ENCODE measurements around the gene FAM13A.

The FAM13A gene

GRCh38 chr4:88794087-88794690 is 262.8 kb downstream of the FAM13A start:
- Histone ChIP-seq H3K9me2 (replicated peaks; ENCODE audit: control insufficient read depth, low read length) (no peaks in the 10 kb centered on the region), H3K79me2 (ENCODE audit: control insufficient read depth, low read length) (no peaks in the 10 kb centered on the region), H3K4me1 (ENCODE audit: control insufficient read depth, low read length) (no peaks in the 10 kb centered on the region), H3K27ac (ENCODE audit: low read depth, low read length) (no peak overlapping the region), H3F3A (ENCODE audit: control insufficient read depth, insufficient read depth) (no peaks in the 10 kb centered on the region), H3K27me3 (ENCODE audit: control insufficient read depth, low read length) (no peaks in the 10 kb centered on the region), H3K36me3 (ENCODE audit: control insufficient read depth, low read length) (no peaks in the 10 kb centered on the region), H3K9me3 (ENCODE audit: control insufficient read depth, insufficient read depth, low read length) (no peaks in the 10 kb centered on the region), H4K20me1 (ENCODE audit: control insufficient read depth, insufficient read depth, low read depth, low read length) (no peaks in the 10 kb centered on the region), H3K4me2 (ENCODE audit: low read length) (no peak overlapping the region), H3K4me3 (ENCODE audit: low read length) (no peak overlapping the region)
- TF ChIP-seq CTCF (IDR thresholded peaks at IDR 0.05; ENCODE audit: low read depth, low read length, poor library complexity, severe bottlenecking): no peak

- no peak overlapping the region for H3K4me2 ChIP-seq (ENCODE audit: low read length)
Observed at GRCh38 chr4:88793475-88793874, 263.5 kb downstream of the FAM13A start.

GRCh38 chr4:88792821-88793220 is 264.2 kb downstream of the FAM13A start:
- H3K4me1 ChIP-seq (ENCODE audit: control insufficient read depth, low read length): no peaks in the 10 kb centered on the region
- H3K4me3 ChIP-seq (ENCODE audit: low read length): no peak overlapping the region
- H3K27ac ChIP-seq (ENCODE audit: low read depth, low read length): no peak overlapping the region
- TF ChIP-seq CTCF (IDR thresholded peaks at IDR 0.05; ENCODE audit: low read depth, low read length, poor library complexity, severe bottlenecking) (no peak), EZH2phosphoT487 (IDR thresholded peaks at IDR 0.05; ENCODE audit: borderline replicate concordance, low read length) (no peak)
- H3K9me3 ChIP-seq (ENCODE audit: control insufficient read depth, insufficient read depth, low read length): no peaks in the 10 kb centered on the region
- H3K4me2 ChIP-seq (ENCODE audit: low read length): no peak overlapping the region
- no peaks in the 10 kb centered on the region for H4K20me1 ChIP-seq (ENCODE audit: control insufficient read depth, insufficient read depth, low read depth, low read length)
- no peaks in the 10 kb centered on the region for H3K36me3 ChIP-seq (ENCODE audit: control insufficient read depth, low read length)
- no peaks in the 10 kb centered on the region for H3F3A ChIP-seq (ENCODE audit: control insufficient read depth, insufficient read depth)
- 0 out of 2 replicates have a peak, but pooled peaks cover under 1% of the 10 kb centered on the region for H3K27me3 ChIP-seq (ENCODE audit: control insufficient read depth, low read length)
- H3K9me2 ChIP-seq (replicated peaks; ENCODE audit: control insufficient read depth, low read length): no peaks in the 10 kb centered on the region
- no peaks in the 10 kb centered on the region for H3K79me2 ChIP-seq (ENCODE audit: control insufficient read depth, low read length)

More at GRCh38 chr4:88793475-88793874, 263.5 kb downstream of the FAM13A start:
- H3K4me1 ChIP-seq (ENCODE audit: control insufficient read depth, low read length): no peaks in the 10 kb centered on the region
- H3K27me3 ChIP-seq (ENCODE audit: control insufficient read depth, low read length): no peaks in the 10 kb centered on the region
- no peaks in the 10 kb centered on the region for H4K20me1 ChIP-seq (ENCODE audit: control insufficient read depth, insufficient read depth, low read depth, low read length)
- TF ChIP-seq CTCF (IDR thresholded peaks at IDR 0.05; ENCODE audit: low read depth, low read length, poor library complexity, severe bottlenecking): no peak
- H3K79me2 ChIP-seq (ENCODE audit: control insufficient read depth, low read length): no peaks in the 10 kb centered on the region
- H3K9me2 ChIP-seq (replicated peaks; ENCODE audit: control insufficient read depth, low read length): no peaks in the 10 kb centered on the region
- H3K9me3 ChIP-seq (ENCODE audit: control insufficient read depth, insufficient read depth, low read length): no peaks in the 10 kb centered on the region
- no peaks in the 10 kb centered on the region for H3K36me3 ChIP-seq (ENCODE audit: control insufficient read depth, low read length)
- H3K27ac ChIP-seq (ENCODE audit: low read depth, low read length): no peak overlapping the region
- no peak overlapping the region for H3K4me3 ChIP-seq (ENCODE audit: low read length)
- no peaks in the 10 kb centered on the region for H3F3A ChIP-seq (ENCODE audit: control insufficient read depth, insufficient read depth)

All from DOHH2 (cell line).